Inflammatory macrophage treated with lipopolysaccharide for 1 hour (primary cell): ENCODE results near the gene LRRC3B.

Experiments
- DNase-seq, 2 donors: peaks; one replicate each; pipeline ENCODE4 v3.0.0-alpha.2; 2020 to 2022

The LRRC3B gene

GRCh38 chr3:26714485-26714884 is 91.9 kb downstream of the LRRC3B start:
- DNase-seq: no peak

GRCh38 chr3:26715431-26715830 is 92.9 kb downstream of the LRRC3B start:
- no peak for DNase-seq

- no peak for DNase-seq
Observed at GRCh38 chr3:26718315-26718714, 95.7 kb downstream of the LRRC3B start.

GRCh38 chr3:26719134-26719533 is 96.6 kb downstream of the LRRC3B start:
- DNase-seq: no peak

GRCh38 chr3:26721047-26721446 is 98.5 kb downstream of the LRRC3B start:
- DNase-seq: no peak

GRCh38 chr3:26731843-26732242 is 109.3 kb downstream of the LRRC3B start:
- no peak for DNase-seq

- DNase-seq: no peak
Observed at GRCh38 chr3:26750263-26750662, 127.7 kb downstream of the LRRC3B start.

- DNase-seq: no peak
Observed at GRCh38 chr3:26752466-26752865, 129.9 kb downstream of the LRRC3B start.

- no peak for DNase-seq
Observed at GRCh38 chr3:26753095-26753494, 130.5 kb downstream of the LRRC3B start.

GRCh38 chr3:26757978-26758377 is 135.4 kb downstream of the LRRC3B start:
- DNase-seq: no peak
